HCT116 (cell line): ENCODE data around the gene AFDN.

Experiments used
- FOSL1 ChIP-seq: IDR thresholded peaks from 2 replicates; pipeline ENCODE4 v1.6.1; 2012; ENCODE audit warnings: low read depth
- POLR2A ChIP-seq: IDR thresholded peaks from 2 replicates; pipeline ENCODE4 v1.7.0; 2011; ENCODE audit warnings: borderline replicate concordance; ENCODE audit not compliant: insufficient read depth, insufficient read length; ENCODE audit errors: extremely low read depth
- POLR2AphosphoS5 ChIP-seq: IDR thresholded peaks from 2 replicates; pipeline ENCODE4 v1.6.1; 2011; ENCODE audit warnings: mild to moderate bottlenecking, low read depth, low read length, moderate library complexity
- RAD21 ChIP-seq: IDR thresholded peaks from 2 replicates; pipeline ENCODE4 v1.6.1; 2012; ENCODE audit warnings: low read depth, mild to moderate bottlenecking
- TCF7L2 ChIP-seq: IDR thresholded peaks from 2 replicates; pipeline ENCODE4 v1.7.0; 2011; ENCODE audit warnings: borderline replicate concordance, inconsistent platforms; ENCODE audit not compliant: insufficient read depth, insufficient read length; ENCODE audit errors: extremely low read depth
- YY1 ChIP-seq: IDR thresholded peaks from 2 replicates; pipeline ENCODE4 v1.6.1; 2011; ENCODE audit warnings: low read length, low read depth, moderate library complexity, mild to moderate bottlenecking; ENCODE audit not compliant: insufficient replicate concordance; ENCODE audit errors: extremely low read depth
- TF ChIP-seq, protein P1 (sequence below), 3 experiments: fragments of 200-600 bp in 1 of 3; sonication (generic) in 1 of 3; IDR thresholded peaks in 2 of 3; conservative IDR thresholded peaks in 1 of 3; 2 replicates each; pipeline ENCODE4 v1.5.1; 2012 to 2017; ENCODE audit warnings: low read depth in 2 of 3, low read length in 2 of 3, antibody characterized with exemption in 1 of 3, borderline replicate concordance in 1 of 3, control low read depth in 1 of 3, mild to moderate bottlenecking in 1 of 3, mixed read lengths in 1 of 3, mixed run types in 1 of 3, moderate library complexity in 1 of 3; ENCODE audit not compliant: insufficient read depth in 1 of 3
- TF ChIP-seq, protein P2 (sequence below): IDR thresholded peaks from 2 replicates; pipeline ENCODE4 v1.6.1; 2012

GRCh38 chr6:167970230-167970629 lies 143.5 kb downstream of the AFDN start:
- TF ChIP-seq POLR2AphosphoS5 (no peak), TCF7L2 (no peak), FOSL1 (no peak), RAD21 (no peak), POLR2A (no peak), YY1 (no peak)
- TF ChIP-seq, protein P1, sequence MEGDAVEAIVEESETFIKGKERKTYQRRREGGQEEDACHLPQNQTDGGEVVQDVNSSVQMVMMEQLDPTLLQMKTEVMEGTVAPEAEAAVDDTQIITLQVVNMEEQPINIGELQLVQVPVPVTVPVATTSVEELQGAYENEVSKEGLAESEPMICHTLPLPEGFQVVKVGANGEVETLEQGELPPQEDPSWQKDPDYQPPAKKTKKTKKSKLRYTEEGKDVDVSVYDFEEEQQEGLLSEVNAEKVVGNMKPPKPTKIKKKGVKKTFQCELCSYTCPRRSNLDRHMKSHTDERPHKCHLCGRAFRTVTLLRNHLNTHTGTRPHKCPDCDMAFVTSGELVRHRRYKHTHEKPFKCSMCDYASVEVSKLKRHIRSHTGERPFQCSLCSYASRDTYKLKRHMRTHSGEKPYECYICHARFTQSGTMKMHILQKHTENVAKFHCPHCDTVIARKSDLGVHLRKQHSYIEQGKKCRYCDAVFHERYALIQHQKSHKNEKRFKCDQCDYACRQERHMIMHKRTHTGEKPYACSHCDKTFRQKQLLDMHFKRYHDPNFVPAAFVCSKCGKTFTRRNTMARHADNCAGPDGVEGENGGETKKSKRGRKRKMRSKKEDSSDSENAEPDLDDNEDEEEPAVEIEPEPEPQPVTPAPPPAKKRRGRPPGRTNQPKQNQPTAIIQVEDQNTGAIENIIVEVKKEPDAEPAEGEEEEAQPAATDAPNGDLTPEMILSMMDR (IDR thresholded peaks at IDR 0.05 in 2 of 3, conservative IDR thresholded peaks at IDR 0.05 in 1 of 3; ENCODE audit: borderline replicate concordance in 1 of 3, insufficient read depth in 1 of 3, low read depth in 2 of 3, low read length in 2 of 3), result no peak
- TF ChIP-seq, protein P2, sequence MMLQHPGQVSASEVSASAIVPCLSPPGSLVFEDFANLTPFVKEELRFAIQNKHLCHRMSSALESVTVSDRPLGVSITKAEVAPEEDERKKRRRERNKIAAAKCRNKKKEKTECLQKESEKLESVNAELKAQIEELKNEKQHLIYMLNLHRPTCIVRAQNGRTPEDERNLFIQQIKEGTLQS, result no peak
